Neural cell (in vitro differentiated cells): ENCODE measurements around the gene HS3ST6.

Experiments used
- CTCF ChIP-seq: fragments of 450-650 bp; IDR thresholded peaks from 2 replicates; pipeline ENCODE4 v1.5.1; 2014; ENCODE audit warnings: antibody characterized with exemption, mild to moderate bottlenecking, moderate library complexity; ENCODE audit not compliant: poor library complexity, severe bottlenecking
- EP300 ChIP-seq: fragments of 450-650 bp; conservative IDR thresholded peaks from 2 replicates; pipeline ENCODE4 v1.6.1; 2014; ENCODE audit warnings: antibody characterized with exemption, mild to moderate bottlenecking, moderate library complexity; ENCODE audit not compliant: poor library complexity, severe bottlenecking
- EZH2 ChIP-seq: fragments of 200-600, 300-800 bp; shearing (Covaris generic), sonication (generic); IDR thresholded peaks from 2 replicates; pipeline ENCODE4 v1.6.1; 2014; ENCODE audit warnings: antibody characterized with exemption, low read length, borderline replicate concordance, mild to moderate bottlenecking; ENCODE audit not compliant: insufficient read depth, poor library complexity, severe bottlenecking
- MXI1 ChIP-seq: fragments of 450-650 bp; conservative IDR thresholded peaks from 2 replicates; pipeline ENCODE4 v1.6.1; 2014; ENCODE audit warnings: antibody characterized with exemption, mild to moderate bottlenecking; ENCODE audit not compliant: poor library complexity, severe bottlenecking
- POLR2AphosphoS5 ChIP-seq: IDR thresholded peaks from 2 replicates; pipeline ENCODE4 v1.6.1; 2012
- RAD21 ChIP-seq: fragments of 450-650 bp; conservative IDR thresholded peaks from 2 replicates; pipeline ENCODE4 v1.6.1; 2014; ENCODE audit warnings: antibody characterized with exemption, mild to moderate bottlenecking, moderate library complexity
- REST ChIP-seq: IDR thresholded peaks from 2 replicates; pipeline ENCODE4 v1.6.1; 2012; ENCODE audit warnings: borderline replicate concordance

GRCh38 chr16:1949507-1949906 is 31.3 kb upstream of the HS3ST6 start:
- TF ChIP-seq EP300 (no peak), CTCF (no peak), EZH2 (no peak), REST (no peak), RAD21 (no peak), POLR2AphosphoS5 (no peak), MXI1 (no peak)
